ENCODE data around the gene RAVER1.

RAVER1 gene

DNA sequence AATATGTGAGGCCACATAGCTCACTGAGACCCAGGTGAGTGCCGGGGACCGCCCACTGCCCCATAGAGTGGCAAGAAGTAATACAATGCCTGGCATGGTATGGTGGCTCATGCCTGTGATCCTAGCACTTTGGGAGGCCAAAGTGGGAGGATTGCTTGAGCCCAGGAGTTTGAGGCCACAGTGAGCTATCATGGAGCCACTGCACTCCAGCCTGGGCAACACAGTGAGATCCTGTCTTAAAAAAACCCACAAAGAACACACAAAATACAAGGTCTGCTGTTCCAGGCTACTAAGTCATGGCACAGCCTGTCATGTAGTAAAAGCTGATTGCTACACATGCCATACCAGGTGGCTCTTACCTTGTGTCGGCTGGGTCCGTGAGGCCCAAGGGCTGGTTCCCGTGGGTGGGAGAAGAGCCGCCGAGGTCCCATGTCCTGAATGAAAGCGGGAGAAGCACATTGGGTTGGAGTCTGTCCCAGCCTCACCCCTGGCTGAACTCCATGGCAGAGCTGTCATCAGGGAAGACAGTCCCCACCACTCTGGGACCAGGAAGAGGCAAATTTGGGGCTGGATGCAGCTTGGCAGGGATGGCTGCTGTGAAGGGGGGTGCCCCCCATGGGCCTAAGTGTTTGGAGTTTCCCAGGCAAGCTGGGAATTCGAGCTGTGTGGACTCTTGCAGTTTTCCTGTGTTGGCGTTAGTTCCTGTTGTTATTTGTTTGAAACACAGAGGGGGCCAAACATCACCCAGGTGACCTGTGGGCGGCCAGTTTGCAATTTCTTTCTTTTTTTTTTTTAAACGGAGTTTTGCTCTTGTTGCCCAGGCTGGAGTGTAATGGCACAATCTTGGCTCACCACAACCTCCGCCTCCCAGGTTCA is 14.3 kb downstream of the RAVER1 start (continued):
- TF ChIP-seq, protein P1, sequence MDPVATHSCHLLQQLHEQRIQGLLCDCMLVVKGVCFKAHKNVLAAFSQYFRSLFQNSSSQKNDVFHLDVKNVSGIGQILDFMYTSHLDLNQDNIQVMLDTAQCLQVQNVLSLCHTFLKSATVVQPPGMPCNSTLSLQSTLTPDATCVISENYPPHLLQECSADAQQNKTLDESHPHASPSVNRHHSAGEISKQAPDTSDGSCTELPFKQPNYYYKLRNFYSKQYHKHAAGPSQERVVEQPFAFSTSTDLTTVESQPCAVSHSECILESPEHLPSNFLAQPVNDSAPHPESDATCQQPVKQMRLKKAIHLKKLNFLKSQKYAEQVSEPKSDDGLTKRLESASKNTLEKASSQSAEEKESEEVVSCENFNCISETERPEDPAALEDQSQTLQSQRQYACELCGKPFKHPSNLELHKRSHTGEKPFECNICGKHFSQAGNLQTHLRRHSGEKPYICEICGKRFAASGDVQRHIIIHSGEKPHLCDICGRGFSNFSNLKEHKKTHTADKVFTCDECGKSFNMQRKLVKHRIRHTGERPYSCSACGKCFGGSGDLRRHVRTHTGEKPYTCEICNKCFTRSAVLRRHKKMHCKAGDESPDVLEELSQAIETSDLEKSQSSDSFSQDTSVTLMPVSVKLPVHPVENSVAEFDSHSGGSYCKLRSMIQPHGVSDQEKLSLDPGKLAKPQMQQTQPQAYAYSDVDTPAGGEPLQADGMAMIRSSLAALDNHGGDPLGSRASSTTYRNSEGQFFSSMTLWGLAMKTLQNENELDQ (tag by site-specific recombination; IDR thresholded peaks at IDR 0.05; ENCODE audit: low read depth): no peak

DNA sequence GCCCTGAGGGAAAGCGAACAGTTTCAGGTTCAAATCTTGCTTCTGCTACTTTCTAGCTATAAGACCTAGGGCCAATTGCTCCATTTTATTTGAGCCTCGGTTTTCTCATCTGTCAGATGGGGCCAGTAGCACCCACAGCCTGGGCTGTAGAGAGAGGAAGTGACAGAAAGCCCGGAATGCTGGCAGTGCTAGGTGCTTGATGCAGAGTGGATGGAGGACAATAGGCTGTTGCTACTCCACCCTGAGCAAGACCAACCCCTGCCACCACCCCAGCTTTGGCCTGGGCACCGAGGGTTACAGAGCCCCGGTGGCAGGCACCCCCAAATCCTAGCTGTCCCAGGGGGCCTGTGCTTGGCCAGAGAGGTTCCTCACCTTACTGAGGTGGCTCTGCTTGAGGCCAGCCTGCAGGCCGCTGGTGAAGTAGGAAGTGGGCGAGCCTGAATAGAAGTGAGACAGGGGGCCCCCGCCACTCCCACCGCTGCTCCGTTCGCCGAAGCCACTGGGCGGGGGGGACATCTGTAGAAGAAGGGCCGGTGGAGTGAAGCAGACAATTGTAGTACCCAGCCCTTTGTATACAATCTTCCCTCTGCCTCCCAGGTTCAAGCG is 15.4 kb downstream of the RAVER1 start:
- no peak for TF ChIP-seq ZNF2 (tag by site-specific recombination; IDR thresholded peaks at IDR 0.05)
- no peak for TF ChIP-seq ZNF391 (tag by site-specific recombination; IDR thresholded peaks at IDR 0.05; ENCODE audit: borderline replicate concordance, low read depth)
- TF ChIP-seq ZNF169 (tag by site-specific recombination; IDR thresholded peaks at IDR 0.05): no peak
- no peak for TF ChIP-seq ZNF24 (tag by site-specific recombination; IDR thresholded peaks at IDR 0.05)
- TF ChIP-seq, protein P2, sequence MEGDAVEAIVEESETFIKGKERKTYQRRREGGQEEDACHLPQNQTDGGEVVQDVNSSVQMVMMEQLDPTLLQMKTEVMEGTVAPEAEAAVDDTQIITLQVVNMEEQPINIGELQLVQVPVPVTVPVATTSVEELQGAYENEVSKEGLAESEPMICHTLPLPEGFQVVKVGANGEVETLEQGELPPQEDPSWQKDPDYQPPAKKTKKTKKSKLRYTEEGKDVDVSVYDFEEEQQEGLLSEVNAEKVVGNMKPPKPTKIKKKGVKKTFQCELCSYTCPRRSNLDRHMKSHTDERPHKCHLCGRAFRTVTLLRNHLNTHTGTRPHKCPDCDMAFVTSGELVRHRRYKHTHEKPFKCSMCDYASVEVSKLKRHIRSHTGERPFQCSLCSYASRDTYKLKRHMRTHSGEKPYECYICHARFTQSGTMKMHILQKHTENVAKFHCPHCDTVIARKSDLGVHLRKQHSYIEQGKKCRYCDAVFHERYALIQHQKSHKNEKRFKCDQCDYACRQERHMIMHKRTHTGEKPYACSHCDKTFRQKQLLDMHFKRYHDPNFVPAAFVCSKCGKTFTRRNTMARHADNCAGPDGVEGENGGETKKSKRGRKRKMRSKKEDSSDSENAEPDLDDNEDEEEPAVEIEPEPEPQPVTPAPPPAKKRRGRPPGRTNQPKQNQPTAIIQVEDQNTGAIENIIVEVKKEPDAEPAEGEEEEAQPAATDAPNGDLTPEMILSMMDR (tag by site-specific recombination; IDR thresholded peaks at IDR 0.05): no peak
- no peak for TF ChIP-seq ZNF654 (tag by site-specific recombination; IDR thresholded peaks at IDR 0.05; ENCODE audit: low read depth)
- Histone ChIP-seq H3K27ac (ENCODE audit: extremely low read depth, low read depth, low read length) (no peak overlapping the region), H3K4me1 (ENCODE audit: control insufficient read depth, insufficient read depth, low read length) (peaks cover 3% of the 10 kb centered on the region), H3K9me3 (ENCODE audit: control insufficient read depth, insufficient read depth, low read depth, low read length) (no peaks in the 10 kb centered on the region), H3K4me3 (ENCODE audit: low read depth, low read length) (no peak overlapping the region), H3K36me3 (ENCODE audit: control insufficient read depth in 2 of 2, insufficient read depth in 1 of 2, low read length in 2 of 2) (peaks cover 13 to 75% of the 10 kb centered on the region in 2 experiments; a peak in 2 of 3 replicates)
- POLR2A ChIA-PET: interaction anchor here (1.1 to 1.5 kb wide), 3 partner anchors 27 to 62 kb away, joined by 4 read pairs; partner anchors contain the start of genes ICAM5 and TYK2
- CTCF ChIA-PET: interaction anchor here (0.6 to 1.1 kb wide), 3 partner anchors 18 to 70 kb away, joined by 3 to 6 read pairs (median 4); no protein-coding TSS in a partner anchor

DNA sequence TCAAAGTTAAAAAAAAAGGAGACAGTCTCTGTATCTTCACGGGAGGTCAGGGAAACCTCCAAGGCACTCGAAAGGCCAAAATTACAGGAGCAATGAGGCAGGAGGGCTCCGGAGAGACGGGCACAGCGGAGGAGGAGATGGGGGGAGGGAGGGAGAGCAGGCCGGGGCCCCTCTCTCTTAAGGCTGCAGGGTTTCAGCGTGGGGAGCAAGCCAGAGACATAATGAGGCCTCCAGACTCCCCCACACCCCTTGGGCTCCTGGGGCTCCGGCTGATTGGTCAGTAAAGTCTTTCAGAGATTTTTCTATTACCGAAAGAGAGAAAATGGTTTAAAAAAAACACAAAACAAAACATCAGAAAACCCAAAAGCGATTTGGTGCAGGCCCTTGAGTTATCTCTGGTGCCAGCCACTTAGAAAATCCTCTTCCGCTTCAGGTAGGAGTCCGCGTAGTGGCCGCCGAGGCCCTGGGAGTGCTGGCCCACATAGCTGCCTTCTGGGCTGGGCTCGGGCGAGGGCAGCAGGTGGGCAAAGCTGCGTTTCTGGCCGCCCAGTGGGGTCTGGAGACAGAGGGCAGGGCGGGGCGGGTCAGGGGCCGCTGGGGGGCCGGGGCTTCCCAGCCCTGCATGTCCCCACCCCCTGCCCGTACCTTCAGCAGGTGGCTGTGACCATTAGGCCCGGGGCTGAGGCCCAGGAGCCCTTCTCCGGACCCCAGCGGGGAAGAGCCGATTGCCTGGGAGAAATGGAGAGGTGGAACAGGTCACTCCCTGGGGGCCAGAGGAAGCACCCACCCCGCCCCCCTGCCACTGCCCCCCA is 16.1 kb downstream of the RAVER1 start:
- peaks cover 3% of the 10 kb centered on the region for H3K4me1 ChIP-seq (ENCODE audit: control insufficient read depth, insufficient read depth, low read length)
- H3K27ac ChIP-seq (ENCODE audit: extremely low read depth, low read depth, low read length): no peak overlapping the region; the same call in 1 of the 2 replicates
- ChIA-PET POLR2A (interaction anchor here (0.7 to 1.6 kb wide), 6 partner anchors 16 to 206 kb away, joined by 3 to 6 read pairs (median 4); partner anchors contain the start of genes ICAM5, P2RY11, RAVER1 and TYK2), CTCF (interaction anchor here (0.6 to 1.1 kb wide), 3 partner anchors 18 to 71 kb away, joined by 3 to 6 read pairs (median 4); no protein-coding TSS in a partner anchor)
- no peak overlapping the region for H3K4me3 ChIP-seq (ENCODE audit: low read depth, low read length)
- peaks cover 13 to 69% of the 10 kb centered on the region in 2 experiments; a peak in 2 of 3 replicates for H3K36me3 ChIP-seq (ENCODE audit: control insufficient read depth in 2 of 2, insufficient read depth in 1 of 2, low read length in 2 of 2)
- H3K9me3 ChIP-seq (ENCODE audit: control insufficient read depth, insufficient read depth, low read depth, low read length): no peaks in the 10 kb centered on the region
- TF ChIP-seq IKZF3 (tag by site-specific recombination; IDR thresholded peaks at IDR 0.05) (0 out of 2 replicates have a peak, but pooled peaks have one; percentile 14), ZNF324 (tag by site-specific recombination; IDR thresholded peaks at IDR 0.05) (no peak), ZNF548 (tag by site-specific recombination; IDR thresholded peaks at IDR 0.05) (no peak), ZXDB (tag by site-specific recombination; IDR thresholded peaks at IDR 0.05) (no peak)
- TF ChIP-seq, protein P3, sequence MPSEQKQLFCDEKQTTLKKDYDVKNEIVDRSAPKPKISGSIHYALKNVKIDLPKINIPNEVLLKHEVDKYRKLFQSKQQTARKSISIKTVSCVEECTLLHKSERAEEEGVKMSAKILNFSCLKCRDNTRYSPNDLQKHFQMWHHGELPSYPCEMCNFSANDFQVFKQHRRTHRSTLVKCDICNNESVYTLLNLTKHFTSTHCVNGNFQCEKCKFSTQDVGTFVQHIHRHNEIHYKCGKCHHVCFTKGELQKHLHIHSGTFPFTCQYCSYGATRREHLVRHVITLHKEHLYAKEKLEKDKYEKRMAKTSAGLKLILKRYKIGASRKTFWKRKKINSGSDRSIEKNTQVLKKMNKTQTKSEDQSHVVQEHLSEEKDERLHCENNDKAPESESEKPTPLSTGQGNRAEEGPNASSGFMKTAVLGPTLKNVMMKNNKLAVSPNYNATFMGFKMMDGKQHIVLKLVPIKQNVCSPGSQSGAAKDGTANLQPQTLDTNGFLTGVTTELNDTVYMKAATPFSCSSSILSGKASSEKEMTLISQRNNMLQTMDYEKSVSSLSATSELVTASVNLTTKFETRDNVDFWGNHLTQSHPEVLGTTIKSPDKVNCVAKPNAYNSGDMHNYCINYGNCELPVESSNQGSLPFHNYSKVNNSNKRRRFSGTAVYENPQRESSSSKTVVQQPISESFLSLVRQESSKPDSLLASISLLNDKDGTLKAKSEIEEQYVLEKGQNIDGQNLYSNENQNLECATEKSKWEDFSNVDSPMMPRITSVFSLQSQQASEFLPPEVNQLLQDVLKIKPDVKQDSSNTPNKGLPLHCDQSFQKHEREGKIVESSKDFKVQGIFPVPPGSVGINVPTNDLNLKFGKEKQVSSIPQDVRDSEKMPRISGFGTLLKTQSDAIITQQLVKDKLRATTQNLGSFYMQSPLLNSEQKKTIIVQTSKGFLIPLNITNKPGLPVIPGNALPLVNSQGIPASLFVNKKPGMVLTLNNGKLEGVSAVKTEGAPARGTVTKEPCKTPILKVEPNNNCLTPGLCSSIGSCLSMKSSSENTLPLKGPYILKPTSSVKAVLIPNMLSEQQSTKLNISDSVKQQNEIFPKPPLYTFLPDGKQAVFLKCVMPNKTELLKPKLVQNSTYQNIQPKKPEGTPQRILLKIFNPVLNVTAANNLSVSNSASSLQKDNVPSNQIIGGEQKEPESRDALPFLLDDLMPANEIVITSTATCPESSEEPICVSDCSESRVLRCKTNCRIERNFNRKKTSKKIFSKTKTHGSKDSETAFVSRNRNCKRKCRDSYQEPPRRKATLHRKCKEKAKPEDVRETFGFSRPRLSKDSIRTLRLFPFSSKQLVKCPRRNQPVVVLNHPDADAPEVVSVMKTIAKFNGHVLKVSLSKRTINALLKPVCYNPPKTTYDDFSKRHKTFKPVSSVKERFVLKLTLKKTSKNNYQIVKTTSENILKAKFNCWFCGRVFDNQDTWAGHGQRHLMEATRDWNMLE (tag by site-specific recombination; conservative IDR thresholded peaks at IDR 0.05; ENCODE audit: low read depth): no peak
- TF ChIP-seq, protein P4, sequence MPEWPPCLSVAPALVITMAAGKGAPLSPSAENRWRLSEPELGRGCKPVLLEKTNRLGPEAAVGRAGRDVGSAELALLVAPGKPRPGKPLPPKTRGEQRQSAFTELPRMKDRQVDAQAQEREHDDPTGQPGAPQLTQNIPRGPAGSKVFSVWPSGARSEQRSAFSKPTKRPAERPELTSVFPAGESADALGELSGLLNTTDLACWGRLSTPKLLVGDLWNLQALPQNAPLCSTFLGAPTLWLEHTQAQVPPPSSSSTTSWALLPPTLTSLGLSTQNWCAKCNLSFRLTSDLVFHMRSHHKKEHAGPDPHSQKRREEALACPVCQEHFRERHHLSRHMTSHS (tag by site-specific recombination; IDR thresholded peaks at IDR 0.05): no peak

All from HEK293 (cell line).